Transverse colon (tissue), 4 donors: ENCODE measurements around the gene VPS52. TPM values are rescaled to one million over a fixed set of nuclear protein-coding genes. Genes with fewer than 3 reads are reported as not detected.

ENCODE experiments used
- DNase-seq: peaks from one replicate; pipeline ENCODE4 v3.0.0-alpha.2; 2019
- H3K27ac ChIP-seq, 4 donors: fragments of 200-600 bp; sonication (generic); 2 replicates each; pipeline ENCODE4 v1.5.1; 2016 to 2018; ENCODE audit warnings: inconsistent platforms in 4 of 4
- H3K27me3 ChIP-seq: fragments of 200-600 bp; sonication (generic); 2 replicates; pipeline ENCODE4 v1.5.1; 2017; ENCODE audit warnings: inconsistent platforms
- H3K36me3 ChIP-seq, 4 donors: fragments of 200-600 bp; sonication (generic); 2 replicates each; pipeline ENCODE4 v1.5.1; 2017 to 2019; ENCODE audit warnings: inconsistent platforms in 4 of 4
- H3K4me1 ChIP-seq, 4 donors: fragments of 200-600 bp; sonication (generic); 2 replicates each; pipeline ENCODE4 v1.5.1; 2017 to 2020; ENCODE audit warnings: inconsistent platforms in 4 of 4
- H3K4me3 ChIP-seq, 4 donors: fragments of 200-600 bp; sonication (generic); 1 replicate in 1 of 4; 2 replicates in 3 of 4; pipeline versions ENCODE4 v1.5.1 to v1.6.1; 2017 to 2019; ENCODE audit warnings: inconsistent platforms in 4 of 4
- H3K9me3 ChIP-seq, 2 donors: fragments of 200-600 bp; sonication (generic); 2 replicates each; pipeline ENCODE4 v1.5.1; 2017 to 2019; ENCODE audit warnings: inconsistent platforms in 2 of 2
- EP300 ChIP-seq: sonication (generic); formaldehyde crosslinking; IDR thresholded peaks from one replicate; pipeline ENCODE4 v1.6.1; 2017; ENCODE audit warnings: antibody characterized with exemption, low read depth
- POLR2A ChIP-seq: fragments of 450-650 bp; IDR thresholded peaks from one replicate; pipeline ENCODE4 v1.6.1; 2016; ENCODE audit warnings: antibody characterized with exemption, mild to moderate bottlenecking, moderate library complexity
- POLR2AphosphoS5 ChIP-seq, 3 donors: sonication (generic); formaldehyde crosslinking; IDR thresholded peaks; one replicate each; pipeline ENCODE4 v1.6.1; 2016; ENCODE audit warnings: antibody characterized with exemption in 3 of 3
- WGBS, 2 donors: methylation state at CpG; one replicate each; pipeline ENCODE4 v1.1.5; 2018; ENCODE audit warnings: low coverage in 1 of 2; 5-methylcytosine and 5-hydroxymethylcytosine counted together
- in situ Hi-C, 4 donors: fragments of 200-750 bp; cut with MboI; loops; one replicate each; pipeline versions ENCODE4 v1.15.0 to v1.15.1; 2017; ENCODE audit warnings: low sequenced_read_pairs in 3 of 4, low pct_ligation_motif_present in 1 of 4, low pct_unique_long_range_greater_than_20kb in 1 of 4
- intact Hi-C: fragments of 100-400 bp; cut with DNase I; formaldehyde crosslinking; loops from one replicate; pipeline ENCODE4 v1.15.1; 2023; ENCODE audit warnings: low total_unique reads
- total RNA-seq, 4 donors: library from RNA; depleted of rRNA; stranded (reverse); fragments of >200 nt; gene quantifications; one replicate each; pipeline ENCODE4 v1.1.0, GENCODE V29; 2016
- TF ChIP-seq, protein P1 (sequence below), 5 experiments: fragments of 200-600 bp in 3 of 5; fragments of 450-650 bp in 2 of 5; sonication (generic) in 3 of 5; IDR thresholded peaks; 1 replicate in 2 of 5; 2 replicates in 3 of 5; pipeline ENCODE4 v1.5.1; 2016 to 2017; ENCODE audit warnings: antibody characterized with exemption in 5 of 5, inconsistent platforms in 3 of 5, mild to moderate bottlenecking in 2 of 5, moderate library complexity in 1 of 5

VPS52 gene
- total RNA-seq, 4 donors from 2014 or later, result 52.4 to 93.3 (median 63.4) TPM

DNA sequence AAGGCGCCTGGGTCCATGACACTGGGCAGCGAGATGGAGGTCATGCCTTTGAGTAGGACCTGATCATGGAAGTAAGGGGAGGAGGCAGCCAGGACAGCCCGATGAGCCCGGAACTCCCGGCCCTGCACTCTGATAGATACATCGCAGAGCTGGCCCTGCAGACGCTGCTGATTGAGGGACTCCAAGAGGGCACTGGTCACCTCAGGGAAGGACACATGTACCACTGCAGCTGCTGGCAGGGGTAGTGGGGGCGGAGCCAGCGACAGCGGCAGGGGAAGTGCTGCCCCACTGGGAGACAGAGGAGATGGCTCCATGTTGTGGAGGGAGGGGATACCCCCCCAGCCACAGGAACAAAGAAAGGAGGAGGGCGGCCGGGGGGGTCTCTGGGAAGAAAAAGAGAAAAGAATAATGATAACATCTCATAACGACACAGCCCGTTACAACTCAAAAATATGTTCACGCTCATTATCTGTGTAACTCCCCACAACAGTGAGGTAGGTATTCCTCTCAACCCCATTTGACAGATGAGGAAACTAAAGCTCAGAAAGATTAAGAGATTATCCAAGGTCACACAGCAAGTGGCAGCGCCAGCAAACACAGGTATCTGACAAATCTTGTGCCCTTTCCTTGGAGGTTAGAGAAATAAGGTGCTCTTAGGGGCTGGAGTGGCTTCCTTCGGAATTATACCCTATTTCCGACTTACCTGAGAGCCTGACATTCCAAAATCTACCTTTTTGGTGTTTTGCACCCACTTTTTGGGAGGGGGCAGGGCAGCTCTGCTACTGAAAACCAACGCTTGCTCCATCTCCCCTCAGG is 45.1 kb upstream of the VPS52 start:
- 83 to 84% methylated on average over 6 to 19 of the region's 19 CpGs for WGBS, 2 donors
- Histone ChIP-seq H3K36me3 (peaks cover 0 to 24% (median 8%) of the 10 kb centered on the region in 4 donors), H3K27ac (peak overlapping the region; percentile 86 to 94 (median 90)), H3K9me3 (no peaks in the 10 kb centered on the region), H3K4me1 (peaks cover 33 to 69% (median 60%) of the 10 kb centered on the region in 4 donors), H3K4me3 (peak overlapping the region in 3 of 4 donors; percentile 36 to 61 (median 46)), H3K27me3 (no peaks in the 10 kb centered on the region)
- in situ Hi-C loops (no loop called here), intact Hi-C loops (loop anchor here (10.0 kb wide), 1 partner anchor 98 kb away; the partner anchor contains the start of genes CUTA and PHF1)
- DNase-seq, result no peak
- TF ChIP-seq, protein P1, sequence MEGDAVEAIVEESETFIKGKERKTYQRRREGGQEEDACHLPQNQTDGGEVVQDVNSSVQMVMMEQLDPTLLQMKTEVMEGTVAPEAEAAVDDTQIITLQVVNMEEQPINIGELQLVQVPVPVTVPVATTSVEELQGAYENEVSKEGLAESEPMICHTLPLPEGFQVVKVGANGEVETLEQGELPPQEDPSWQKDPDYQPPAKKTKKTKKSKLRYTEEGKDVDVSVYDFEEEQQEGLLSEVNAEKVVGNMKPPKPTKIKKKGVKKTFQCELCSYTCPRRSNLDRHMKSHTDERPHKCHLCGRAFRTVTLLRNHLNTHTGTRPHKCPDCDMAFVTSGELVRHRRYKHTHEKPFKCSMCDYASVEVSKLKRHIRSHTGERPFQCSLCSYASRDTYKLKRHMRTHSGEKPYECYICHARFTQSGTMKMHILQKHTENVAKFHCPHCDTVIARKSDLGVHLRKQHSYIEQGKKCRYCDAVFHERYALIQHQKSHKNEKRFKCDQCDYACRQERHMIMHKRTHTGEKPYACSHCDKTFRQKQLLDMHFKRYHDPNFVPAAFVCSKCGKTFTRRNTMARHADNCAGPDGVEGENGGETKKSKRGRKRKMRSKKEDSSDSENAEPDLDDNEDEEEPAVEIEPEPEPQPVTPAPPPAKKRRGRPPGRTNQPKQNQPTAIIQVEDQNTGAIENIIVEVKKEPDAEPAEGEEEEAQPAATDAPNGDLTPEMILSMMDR (IDR thresholded peaks at IDR 0.05), result no peak
- no peak for TF ChIP-seq POLR2A
- TF ChIP-seq POLR2AphosphoS5 (IDR thresholded peaks at IDR 0.05), result no peak
- no peak for TF ChIP-seq EP300

DNA sequence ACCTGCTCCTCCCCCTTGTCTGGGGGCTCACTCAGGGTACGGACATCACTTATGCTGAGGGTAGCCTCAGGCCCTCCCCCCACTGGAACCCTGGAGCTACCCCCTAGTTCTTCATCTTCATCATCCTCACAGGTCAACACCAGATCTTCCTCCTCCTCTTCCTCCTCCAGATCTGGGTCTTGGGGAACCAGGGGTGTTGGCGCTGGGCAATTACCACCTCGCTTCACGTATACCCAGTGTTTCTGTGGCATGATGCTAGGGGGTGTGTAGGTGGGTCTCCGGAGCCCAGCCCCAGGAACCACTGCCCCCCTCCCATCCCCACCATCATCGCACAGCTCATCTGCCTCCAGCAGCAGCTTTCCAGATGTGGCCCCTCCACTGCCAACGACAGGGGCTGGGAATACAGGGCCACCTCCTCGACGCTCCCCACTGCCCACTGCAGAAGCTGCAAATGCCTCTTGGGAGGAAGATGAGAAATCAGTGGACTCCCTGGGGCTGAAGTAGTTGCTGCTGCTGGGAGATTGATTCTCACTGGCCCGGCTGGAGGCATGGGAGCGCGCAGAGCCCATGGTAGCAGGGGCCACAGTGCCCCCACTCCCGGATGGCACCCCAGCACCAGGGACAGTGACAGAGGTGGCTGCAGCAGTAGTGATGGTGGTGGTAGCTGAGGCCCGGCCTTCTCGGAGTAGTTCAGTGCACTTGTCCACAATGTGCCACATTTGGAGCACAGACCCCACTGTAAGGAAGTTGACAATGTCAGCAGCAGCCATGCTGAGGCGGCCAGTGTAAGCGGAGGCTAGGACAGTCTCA is 44.3 kb upstream of the VPS52 start:
- Histone ChIP-seq H3K27ac (peak overlapping the region in 3 of 4 donors; percentile 92 to 99 (median 95)), H3K27me3 (no peaks in the 10 kb centered on the region), H3K9me3 (no peaks in the 10 kb centered on the region), H3K4me1 (peaks cover 28 to 69% (median 58%) of the 10 kb centered on the region in 4 donors), H3K36me3 (peaks cover 0 to 21% (median 8%) of the 10 kb centered on the region in 4 donors), H3K4me3 (no peak overlapping the region)
- TF ChIP-seq POLR2AphosphoS5 (IDR thresholded peaks at IDR 0.05) (no peak), POLR2A (no peak), EP300 (no peak)
- TF ChIP-seq, protein P1 (IDR thresholded peaks at IDR 0.05), result no peak
- in situ Hi-C loops, result no loop called here
- WGBS, 2 donors, result 92 to 100% methylated on average over 1 to 17 of the region's 17 CpGs
- intact Hi-C loops, result loop anchor here (10.0 kb wide), 1 partner anchor 99 kb away; the partner anchor contains the start of genes CUTA and PHF1
- no peak for DNase-seq

GRCh38 chr6:33314943-33315792 is 43.5 kb upstream of the VPS52 start:
- peaks cover 0 to 21% (median 6%) of the 10 kb centered on the region in 4 donors for H3K36me3 ChIP-seq
- H3K4me1 ChIP-seq, result peaks cover 23 to 66% (median 50%) of the 10 kb centered on the region in 4 donors

More at GRCh38 chr6:33314943-33315792, 43.5 kb upstream of the VPS52 start:
- H3K27ac ChIP-seq, result peak overlapping the region; percentile 95 to 99 (median 98)
- no peak for TF ChIP-seq POLR2A
- TF ChIP-seq, protein P1 (IDR thresholded peaks at IDR 0.05), result no peak
- peak in 2 of 3 donors; percentile 25 to 28 for TF ChIP-seq POLR2AphosphoS5 (IDR thresholded peaks at IDR 0.05)
- no peak for TF ChIP-seq EP300
- peak; percentile 86 for DNase-seq
- H3K4me3 ChIP-seq, result peak overlapping the region in 3 of 4 donors; percentile 52 to 79 (median 63)
- intact Hi-C loops, result loop anchor here (10.0 kb wide), 1 partner anchor 100 kb away; the partner anchor contains the start of genes CUTA and PHF1
- no peaks in the 10 kb centered on the region for H3K27me3 ChIP-seq
- in situ Hi-C loops, result no loop called here
- no peaks in the 10 kb centered on the region for H3K9me3 ChIP-seq
- WGBS, 2 donors, result 41 to 92% methylated on average over 2 to 44 of the region's 47 CpGs
